Testis (tissue), 2 donors: ENCODE measurements around the gene ELL2.

Source experiments
- CTCF ChIP-seq, 3 experiments: fragments of 450-650 bp in 2 of 3; fragments of 200-600 bp in 1 of 3; sonication (generic) in 1 of 3; IDR thresholded peaks; one replicate each; pipeline ENCODE4 v1.5.1; 2016 to 2019; ENCODE audit warnings: antibody characterized with exemption in 3 of 3, mild to moderate bottlenecking in 2 of 3, moderate library complexity in 1 of 3
- POLR2A ChIP-seq: fragments of 450-650 bp; IDR thresholded peaks from one replicate; pipeline ENCODE4 v1.6.1; 2017; ENCODE audit warnings: antibody characterized with exemption, mild to moderate bottlenecking, moderate library complexity

GRCh38 chr5:95886340-95887044 lies 75.2 kb downstream of the ELL2 start:
- TF ChIP-seq CTCF (IDR thresholded peaks at IDR 0.05) (no peak), POLR2A (no peak)
